Stimulated activated CD8-positive, alpha-beta memory T cell treated with anti-CD3 and anti-CD28 coated beads, Interleukin-7, amount 100 ng/mL, for 24 hours (primary cell): ENCODE data around the gene SLC18B1.

ENCODE experiments used
- DNase-seq: peaks from one replicate; pipeline ENCODE4 v3.0.0-alpha.2; 2020; ENCODE audit warnings: low read depth

SLC18B1 gene

GRCh38 chr6:132797951-132798868 lies at the start of gene SLC18B1:
Gene SLC18B1 (minus strand): TSS chr6:132798637. CDS start chr6:132798456, 181 bp downstream.
- DNase-seq, result no peak

- DNase-seq, result no peak
These were observed 45.0 kb upstream of the SLC18B1 start for GRCh38 chr6:132843316-132844035.

- no peak for DNase-seq
These were observed 43.5 kb upstream of the SLC18B1 start for GRCh38 chr6:132841966-132842365.

- DNase-seq, result no peak
These were observed 34.5 kb upstream of the SLC18B1 start for GRCh38 chr6:132832891-132833290.

- DNase-seq, result no peak
These were observed 31.9 kb upstream of the SLC18B1 start for GRCh38 chr6:132830334-132830751.

GRCh38 chr6:132820629-132821381 lies 22.4 kb upstream of the SLC18B1 start:
- no peak for DNase-seq

GRCh38 chr6:132819405-132820161 lies 21.1 kb upstream of the SLC18B1 start:
- no peak for DNase-seq

GRCh38 chr6:132818404-132819359 lies 20.2 kb upstream of the SLC18B1 start:
- DNase-seq, result no peak

- no peak for DNase-seq
These were observed 19.3 kb upstream of the SLC18B1 start for GRCh38 chr6:132817554-132818403.

GRCh38 chr6:132816660-132817059 lies 18.2 kb upstream of the SLC18B1 start:
- no peak for DNase-seq

GRCh38 chr6:132814716-132815570 lies 16.5 kb upstream of the SLC18B1 start:
- no peak for DNase-seq

GRCh38 chr6:132813173-132813856 lies 14.9 kb upstream of the SLC18B1 start:
- DNase-seq, result no peak

- DNase-seq, result no peak
These were observed 14.3 kb upstream of the SLC18B1 start for GRCh38 chr6:132812756-132813172.

- no peak for DNase-seq
These were observed 13.9 kb upstream of the SLC18B1 start for GRCh38 chr6:132812255-132812732.

GRCh38 chr6:132811276-132811675 lies 12.8 kb upstream of the SLC18B1 start:
- no peak for DNase-seq

GRCh38 chr6:132805548-132805947 lies 7.1 kb upstream of the SLC18B1 start:
- no peak for DNase-seq

- DNase-seq, result no peak
These were observed 5.8 kb upstream of the SLC18B1 start for GRCh38 chr6:132804251-132804650.

- no peak for DNase-seq
These were observed 2.2 kb upstream of the SLC18B1 start for GRCh38 chr6:132800656-132801055.
